Endothelial cell of umbilical vein (primary cell): ENCODE data around the gene C1QTNF4. TPM values are rescaled to one million over a fixed set of nuclear protein-coding genes. Genes with fewer than 3 reads are reported as not detected.

ENCODE experiments used
- BruUV-seq: library from RNA; stranded (reverse); fragments of 400-500 nt; replicated peaks from 2 replicates; lab custom pipeline; 2021; lab: Mats Ljungman, UMichigan
- CTCF ChIA-PET: fragments of 300-600, 350-600 bp; sonication (Branson Sonifier 250); formaldehyde crosslinking; loops from one replicate; lab custom pipeline; 2021; ENCODE audit warnings: antibody characterized with exemption, inconsistent platforms; lab: Charles Lee
- POLR2A ChIA-PET: fragments of 300-600, 350-600 bp; sonication (Branson Sonifier 250); formaldehyde crosslinking; loops from one replicate; lab custom pipeline; 2021; ENCODE audit warnings: antibody characterized with exemption, inconsistent platforms; lab: Charles Lee
- DNase-seq: peaks from one replicate; pipeline ENCODE4 v3.0.0-alpha.2; 2011; ENCODE audit warnings: low read depth, low spot score
- FAIRE-seq: peaks from 2 replicates; lab custom pipeline; 2011; peaks lifted over from hg19 to GRCh38; lab: Jason Lieb, UNC
- H2AFZ ChIP-seq: 2 replicates; pipeline ENCODE4 v1.6.0; 2012; ENCODE audit warnings: low read depth, low read length, control low read depth, inconsistent platforms
- H3K27ac ChIP-seq: 2 replicates; pipeline ENCODE4 v1.5.1; 2011; ENCODE audit warnings: low read depth, mild to moderate bottlenecking, control low read depth, low read length, moderate library complexity; ENCODE audit not compliant: insufficient read depth
- H3K27me3 ChIP-seq, 2 experiments: 2 replicates each; pipeline versions ENCODE4 v1.6.0 to v1.6.1; 2011; ENCODE audit warnings: low read length in 2 of 2, mixed read lengths in 1 of 2; ENCODE audit not compliant: control insufficient read depth in 2 of 2, insufficient read depth in 2 of 2
- H3K36me3 ChIP-seq, 2 experiments: 2 replicates in 1 of 2; 3 replicates in 1 of 2; pipeline ENCODE4 v1.5.1; 2011; ENCODE audit warnings: low read length in 2 of 2, mild to moderate bottlenecking in 1 of 2, moderate library complexity in 1 of 2; ENCODE audit not compliant: control insufficient read depth in 2 of 2, insufficient read depth in 2 of 2; ENCODE audit errors: extremely low read depth in 1 of 2
- H3K4me1 ChIP-seq: 3 replicates; pipeline ENCODE4 v1.5.1; 2011; ENCODE audit warnings: mild to moderate bottlenecking, low read length; ENCODE audit not compliant: control insufficient read depth, insufficient read depth; ENCODE audit errors: extremely low read depth
- H3K4me2 ChIP-seq: 2 replicates; pipeline ENCODE4 v1.6.1; 2011; ENCODE audit warnings: low read length, control low read depth, mixed read lengths; ENCODE audit not compliant: insufficient read depth
- H3K4me3 ChIP-seq, 3 experiments: fragments of 200-600 bp in 1 of 3; sonication (generic), shearing (Covaris generic) in 1 of 3; replicated peaks in 1 of 3; 2 replicates each; pipeline ENCODE4 v1.5.1; 2011 to 2016; ENCODE audit warnings: control low read depth in 3 of 3, low read length in 3 of 3, mild to moderate bottlenecking in 2 of 3, inconsistent platforms in 1 of 3, low read depth in 1 of 3, moderate library complexity in 1 of 3; ENCODE audit not compliant: insufficient read depth in 1 of 3
- H3K79me2 ChIP-seq: 2 replicates; pipeline ENCODE4 v1.6.0; 2012; ENCODE audit warnings: low read length, inconsistent platforms; ENCODE audit not compliant: control insufficient read depth, insufficient read depth
- H3K9ac ChIP-seq: replicated peaks from 2 replicates; pipeline ENCODE3; 2011; ENCODE audit warnings: low read length, control low read depth; ENCODE audit not compliant: insufficient read depth; ENCODE audit errors: extremely low read depth
- H3K9me1 ChIP-seq: replicated peaks from 3 replicates; pipeline ENCODE4 v1.6.0; 2011; ENCODE audit warnings: mild to moderate bottlenecking, low read length; ENCODE audit not compliant: control insufficient read depth, insufficient read depth; ENCODE audit errors: extremely low read depth
- H3K9me3 ChIP-seq: replicated peaks from 2 replicates; pipeline ENCODE4 v1.5.1; 2012; ENCODE audit warnings: low read length, inconsistent platforms; ENCODE audit not compliant: control insufficient read depth, insufficient read depth
- H4K20me1 ChIP-seq: replicated peaks from 2 replicates; pipeline ENCODE3; 2011; ENCODE audit warnings: mild to moderate bottlenecking, low read length; ENCODE audit not compliant: control insufficient read depth, insufficient read depth; ENCODE audit errors: extremely low read depth
- FOS ChIP-seq: IDR thresholded peaks from 2 replicates; pipeline ENCODE4 v1.6.1; 2011; ENCODE audit warnings: mild to moderate bottlenecking, low read length, moderate library complexity, borderline replicate concordance; ENCODE audit not compliant: insufficient read depth
- GATA2 ChIP-seq: IDR thresholded peaks from 2 replicates; pipeline ENCODE4 v1.7.0; 2011; ENCODE audit warnings: low read depth, mild to moderate bottlenecking, moderate library complexity, mixed read lengths, low read length; ENCODE audit not compliant: insufficient read length, insufficient read depth
- JUN ChIP-seq: IDR thresholded peaks from 2 replicates; pipeline ENCODE4 v1.6.1; 2011; ENCODE audit warnings: borderline replicate concordance, low read depth; ENCODE audit not compliant: insufficient read length, insufficient read depth
- POLR2A ChIP-seq: IDR thresholded peaks from 2 replicates; pipeline ENCODE4 v1.6.1; 2012; ENCODE audit warnings: low read depth, mild to moderate bottlenecking, control low read depth, low read length
- POLR2AphosphoS5 ChIP-seq: IDR thresholded peaks from 2 replicates; pipeline ENCODE4 v1.6.1; 2012; ENCODE audit warnings: low read depth, mild to moderate bottlenecking, control low read depth, low read length, moderate library complexity; ENCODE audit not compliant: insufficient read depth
- dilution Hi-C: fragments of 300-500 bp; cut with MboI; formaldehyde crosslinking; loops from one replicate; pipeline ENCODE4 v1.15.0; 2019; ENCODE audit warnings: low sequenced_read_pairs; ENCODE audit not compliant: extremely low pct_ligation_motif_present
- intact Hi-C: fragments of 100-400 bp; cut with micrococcal nuclease; formaldehyde crosslinking; loops from one replicate; pipeline ENCODE4 v1.10.0; 2022
- polyA plus RNA-seq, 4 experiments: library from polyadenylated mRNA; depleted of rRNA in 3 of 4; stranded (reverse) in 3 of 4; unstranded in 1 of 4; fragments of >200 nt; gene quantifications; 2 replicates each; pipeline versions ENCODE4 v1.2.1 to v1.2.3, GENCODE V29; 2011 to 2012; ENCODE audit warnings: missing spikeins in 1 of 4
- total RNA-seq: library from RNA; stranded (reverse); gene quantifications from 2 replicates; pipeline ENCODE4 v1.2.3, GENCODE V29; 2021
- TF ChIP-seq, protein P1 (sequence below): IDR thresholded peaks from 2 replicates; pipeline ENCODE4 v1.6.1; 2011; ENCODE audit not compliant: insufficient read depth, insufficient read length

Gene C1QTNF4
- total and polyA plus RNA-seq, 2 donors (not counting 3 experiments of a cell fraction or from before 2014, with no cell fraction given) = 1.7 to 5.4 TPM

DNA sequence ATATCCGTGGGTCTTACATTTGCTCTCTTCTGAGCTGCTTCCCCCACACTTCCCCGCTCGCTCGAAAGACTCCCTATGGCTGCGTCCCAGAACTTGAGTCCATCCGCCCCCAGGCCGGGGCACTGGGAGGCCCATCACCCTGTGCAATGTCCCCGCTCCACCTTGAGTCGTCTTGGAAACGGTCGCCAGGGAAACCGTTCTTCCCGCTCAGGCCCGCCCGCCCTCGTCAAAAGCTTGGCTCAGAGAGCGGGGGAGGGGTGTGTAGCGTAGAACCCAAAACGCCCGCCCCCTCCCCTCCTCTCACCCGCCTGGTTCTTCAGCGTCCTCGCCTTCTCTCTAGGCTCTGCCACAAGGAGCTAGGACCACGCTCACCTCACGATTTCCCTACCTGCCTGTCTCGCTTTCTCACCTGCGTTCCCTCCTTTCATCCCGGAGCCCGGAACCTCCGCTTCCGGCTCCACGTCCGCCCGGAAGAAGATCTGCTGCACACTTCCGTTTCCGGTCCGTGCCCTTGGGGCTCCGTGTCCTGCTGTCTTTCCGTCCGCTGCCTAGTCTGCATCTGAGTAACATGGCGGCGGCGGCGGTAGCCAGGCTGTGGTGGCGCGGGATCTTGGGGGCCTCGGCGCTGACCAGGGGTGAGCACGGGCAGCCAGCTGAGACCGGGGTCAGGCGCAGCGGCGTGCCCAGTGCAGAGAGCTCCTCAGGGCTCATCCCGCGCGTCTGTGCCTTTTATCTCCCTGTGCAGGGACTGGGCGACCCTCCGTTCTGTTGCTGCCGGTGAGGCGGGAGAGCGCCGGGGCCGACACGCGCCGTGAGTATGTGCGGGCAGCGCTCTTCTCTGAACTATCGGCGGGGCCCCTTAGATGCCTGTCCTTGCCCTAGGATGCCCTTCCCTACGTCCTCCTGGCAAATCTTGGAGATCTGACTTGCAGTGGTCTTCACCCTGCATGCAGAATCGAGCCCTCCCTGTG, 15.4 kb downstream of the C1QTNF4 start, which contains the start of the genes KBTBD4 and NDUFS3:
KBTBD4 (minus strand) TSS at position 447 of the 971 bp plus-strand sequence; CDS start at position 428, 19 bp downstream.
NDUFS3 (plus strand) TSS at position 551 of the 971 bp plus-strand sequence; CDS start at position 569, 18 bp downstream.
- dilution Hi-C loops = no loop called here
- peak within 1 kb of the TSS; percentile 47 for H3K27ac ChIP-seq
- H4K20me1 ChIP-seq = no peaks in the 10 kb centered on the region
- peak; percentile 88 for TF ChIP-seq POLR2AphosphoS5
- TF ChIP-seq, protein P1, sequence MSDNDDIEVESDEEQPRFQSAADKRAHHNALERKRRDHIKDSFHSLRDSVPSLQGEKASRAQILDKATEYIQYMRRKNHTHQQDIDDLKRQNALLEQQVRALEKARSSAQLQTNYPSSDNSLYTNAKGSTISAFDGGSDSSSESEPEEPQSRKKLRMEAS = peak; percentile 22
- TF ChIP-seq FOS = no peak
- TF ChIP-seq POLR2A = peak; percentile 63
- TF ChIP-seq JUN = no peak
- no peak for TF ChIP-seq GATA2
- peak within 1 kb of the TSS; percentile 79 for H2AFZ ChIP-seq
- BruUV-seq = TSS peak; percentile 54
- ChIA-PET POLR2A (no interaction called here), CTCF (interaction anchor here (1.0 to 1.2 kb wide), 4 partner anchors 10 to 124 kb away, joined by 3 to 4 read pairs (median 3); partner anchors contain the start of gene PTPMT1)
- FAIRE-seq (peak; percentile 74), DNase-seq (peak; percentile 84)
- peaks cover 23% of the 10 kb centered on the region for H3K4me1 ChIP-seq
- peaks cover 13 to 19% of the 10 kb centered on the region in 2 experiments for H3K36me3 ChIP-seq
- H3K27me3 ChIP-seq = no peaks in the 10 kb centered on the region
- intact Hi-C loops = loop anchor here (1.0 to 5.0 kb wide), 2 partner anchors 26 to 152 kb away; partner anchors contain the start of genes CELF1 and PSMC3
- H3K9ac ChIP-seq = peak within 1 kb of the TSS; percentile 65
- peaks cover 36% of the 10 kb centered on the region for H3K79me2 ChIP-seq
- peak within 1 kb of the TSS; percentile 64 to 77 (median 73) for H3K4me3 ChIP-seq
- H3K9me1 ChIP-seq = no peaks in the 10 kb centered on the region
- no peaks in the 10 kb centered on the region for H3K9me3 ChIP-seq
- peak within 1 kb of the TSS; percentile 90 for H3K4me2 ChIP-seq
